Measurements from ENCODE around the gene FCHO2.

FCHO2 gene

DNA sequence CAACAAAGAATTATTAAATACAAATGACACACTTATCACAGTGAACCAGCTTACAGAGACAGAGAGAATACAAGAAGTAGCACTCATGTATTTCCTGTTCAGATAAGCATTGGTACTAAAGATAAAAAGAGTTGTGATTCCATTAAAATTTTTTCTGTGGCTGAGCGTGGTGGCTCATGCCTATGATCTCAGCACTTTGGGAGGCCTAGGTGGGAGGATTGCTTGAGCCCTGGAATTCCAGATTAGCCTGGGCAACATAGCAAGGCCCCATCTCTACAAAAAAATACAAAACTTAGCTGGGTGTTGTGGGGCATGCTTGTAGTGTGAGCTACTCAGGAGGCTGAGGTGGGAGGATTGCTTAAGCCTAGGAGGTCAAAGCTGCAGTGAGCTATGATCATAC, 32.9 kb downstream of the FCHO2 start:
- no peak for DNase-seq (ENCODE audit: low read depth, low spot score)
- ChIA-PET POLR2A (no interaction called here), CTCF (no interaction called here)
- H3K4me3 ChIP-seq (ENCODE audit: low read depth, low read length): no peak overlapping the region
- TF ChIP-seq, protein P1, sequence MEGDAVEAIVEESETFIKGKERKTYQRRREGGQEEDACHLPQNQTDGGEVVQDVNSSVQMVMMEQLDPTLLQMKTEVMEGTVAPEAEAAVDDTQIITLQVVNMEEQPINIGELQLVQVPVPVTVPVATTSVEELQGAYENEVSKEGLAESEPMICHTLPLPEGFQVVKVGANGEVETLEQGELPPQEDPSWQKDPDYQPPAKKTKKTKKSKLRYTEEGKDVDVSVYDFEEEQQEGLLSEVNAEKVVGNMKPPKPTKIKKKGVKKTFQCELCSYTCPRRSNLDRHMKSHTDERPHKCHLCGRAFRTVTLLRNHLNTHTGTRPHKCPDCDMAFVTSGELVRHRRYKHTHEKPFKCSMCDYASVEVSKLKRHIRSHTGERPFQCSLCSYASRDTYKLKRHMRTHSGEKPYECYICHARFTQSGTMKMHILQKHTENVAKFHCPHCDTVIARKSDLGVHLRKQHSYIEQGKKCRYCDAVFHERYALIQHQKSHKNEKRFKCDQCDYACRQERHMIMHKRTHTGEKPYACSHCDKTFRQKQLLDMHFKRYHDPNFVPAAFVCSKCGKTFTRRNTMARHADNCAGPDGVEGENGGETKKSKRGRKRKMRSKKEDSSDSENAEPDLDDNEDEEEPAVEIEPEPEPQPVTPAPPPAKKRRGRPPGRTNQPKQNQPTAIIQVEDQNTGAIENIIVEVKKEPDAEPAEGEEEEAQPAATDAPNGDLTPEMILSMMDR (IDR thresholded peaks at IDR 0.05; ENCODE audit: insufficient read depth, low read length, missing control alignments): no peak

DNA sequence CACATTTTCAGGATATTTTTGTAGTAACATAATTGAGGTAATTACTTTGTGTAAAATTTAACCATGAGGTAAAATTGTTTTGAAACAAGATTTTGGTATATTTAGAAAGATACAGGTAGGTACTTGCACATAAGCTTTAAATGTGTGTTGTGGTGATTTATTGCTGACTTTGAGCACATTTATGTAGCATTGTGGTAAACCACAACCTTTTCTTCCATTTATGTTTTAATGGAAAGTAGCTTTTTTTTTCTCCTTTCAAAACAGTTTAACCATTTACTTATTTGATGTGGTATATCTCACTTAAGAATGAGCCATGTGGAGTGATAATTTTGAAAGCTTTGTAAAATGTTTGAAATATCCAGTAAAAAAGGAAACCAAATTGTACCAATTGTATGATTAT, 35.6 kb downstream of the FCHO2 start:
- POLR2A ChIA-PET: no interaction called here
- CTCF ChIA-PET: interaction anchor here (4.0 kb wide), 1 partner anchor 36 kb away, joined by 13 read pairs; the partner anchor contains the start of gene FCHO2
- DNase-seq (ENCODE audit: low read depth, low spot score): no peak
- no peak overlapping the region for H3K4me3 ChIP-seq (ENCODE audit: low read depth, low read length)
- TF ChIP-seq, protein P1 (IDR thresholded peaks at IDR 0.05; ENCODE audit: insufficient read depth, low read length, missing control alignments): no peak

DNA sequence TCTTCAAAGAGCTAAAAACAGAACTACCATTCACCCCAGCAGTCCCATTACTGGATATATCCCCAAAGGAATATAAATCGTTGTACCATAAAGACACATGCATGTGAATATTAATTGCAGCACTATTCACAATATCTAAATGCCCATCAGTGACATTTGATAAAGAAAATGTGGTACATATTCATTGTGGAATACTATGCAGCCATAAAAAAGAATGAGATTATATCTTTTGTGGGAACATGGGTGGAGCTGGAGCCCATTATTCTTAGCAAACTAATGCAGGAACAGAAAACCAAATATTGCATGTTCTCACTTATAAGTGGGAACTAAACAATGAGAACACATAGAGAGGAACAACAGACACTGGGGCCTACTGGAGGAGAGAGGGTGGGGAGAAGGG, 38.7 kb downstream of the FCHO2 start:
- TF ChIP-seq, protein P1 (IDR thresholded peaks at IDR 0.05; ENCODE audit: insufficient read depth, low read length, missing control alignments): no peak
- ChIA-PET CTCF (interaction anchor here (4.0 kb wide), 1 partner anchor 39 kb away, joined by 13 read pairs; the partner anchor contains the start of gene FCHO2), POLR2A (no interaction called here)
- no peak for DNase-seq (ENCODE audit: low read depth, low spot score)
- H3K4me3 ChIP-seq (ENCODE audit: low read depth, low read length): no peak overlapping the region

DNA sequence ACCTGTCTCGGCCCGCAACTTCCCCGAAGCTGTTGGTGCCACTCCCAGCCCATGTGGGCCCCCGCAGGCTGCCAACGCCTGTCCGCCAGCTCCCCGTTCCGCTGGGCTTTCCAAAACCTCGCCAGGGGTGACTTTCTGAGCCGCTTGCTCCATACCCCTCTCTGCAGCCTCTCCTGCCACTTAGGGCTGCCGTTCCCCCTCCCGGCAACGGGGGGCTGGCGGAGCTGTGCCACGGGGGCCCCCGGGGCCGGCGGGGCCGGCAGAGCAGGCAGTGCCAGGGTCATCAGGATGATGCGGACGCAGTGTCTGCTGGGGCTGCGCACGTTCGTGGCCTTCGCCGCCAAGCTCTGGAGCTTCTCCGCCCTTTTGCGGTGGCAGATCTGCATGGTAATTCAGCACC, 40.8 kb downstream of the FCHO2 start:
- ChIA-PET CTCF (interaction anchor here (0.8 kb wide), 1 partner anchor 13 kb away, joined by 3 read pairs; no protein-coding TSS in a partner anchor), POLR2A (no interaction called here)

DNA sequence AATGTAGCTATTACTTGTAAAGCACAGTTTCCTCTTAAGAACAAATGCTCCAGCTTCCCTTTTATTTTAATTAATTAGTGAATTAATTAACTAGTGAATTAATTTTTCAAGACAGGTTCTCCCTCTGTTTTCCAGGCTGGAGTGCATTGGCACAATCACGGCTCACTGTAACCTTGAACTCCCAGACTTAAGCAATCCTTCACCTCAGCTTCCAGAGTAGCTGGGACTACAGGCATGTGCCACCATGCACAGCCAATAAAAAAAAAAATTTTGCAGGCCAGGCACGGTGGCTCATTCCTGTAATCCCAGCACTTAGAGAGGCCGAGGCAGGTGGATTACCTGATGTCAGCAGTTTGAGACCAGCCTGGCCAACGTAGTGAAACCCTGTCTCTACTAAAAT, 44.1 kb downstream of the FCHO2 start:
- ChIA-PET POLR2A (interaction anchor here (0.7 kb wide), 1 partner anchor 43 kb away, joined by 3 read pairs; no protein-coding TSS in a partner anchor), CTCF (interaction anchor here (1.1 kb wide), 1 partner anchor 22 kb away, joined by 3 read pairs; no protein-coding TSS in a partner anchor)
- TF ChIP-seq, protein P1 (IDR thresholded peaks at IDR 0.05; ENCODE audit: insufficient read depth, low read length, missing control alignments): no peak
- H3K4me3 ChIP-seq (ENCODE audit: low read depth, low read length): no peak overlapping the region
- no peak for DNase-seq (ENCODE audit: low read depth, low spot score)

More for the DNA sequence above, 40.8 kb downstream of the FCHO2 start:
- no peak for DNase-seq (ENCODE audit: low read depth, low spot score)
- H3K4me3 ChIP-seq (ENCODE audit: low read depth, low read length): no peak overlapping the region
- TF ChIP-seq, protein P1 (IDR thresholded peaks at IDR 0.05; ENCODE audit: insufficient read depth, low read length, missing control alignments): no peak

DNA sequence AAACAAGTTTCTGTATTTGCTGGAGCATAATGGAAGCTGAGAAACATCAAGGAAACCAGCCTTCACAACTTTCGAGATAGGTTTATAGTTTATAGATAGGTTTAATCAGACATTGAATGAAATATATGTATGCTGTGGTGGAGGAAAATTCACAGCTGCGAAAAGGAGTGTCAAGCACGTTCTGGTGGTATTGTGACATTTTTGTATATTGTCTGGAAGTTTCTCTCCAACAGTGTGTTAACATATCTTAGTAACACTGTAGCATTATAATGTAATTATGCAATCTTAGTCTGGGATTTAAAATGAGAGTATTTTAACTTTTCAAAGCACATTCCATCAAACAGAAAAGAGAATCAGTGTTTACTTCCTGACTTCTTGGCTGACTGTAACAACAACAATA, 50.0 kb downstream of the FCHO2 start:
- POLR2A ChIA-PET: no interaction called here
- TF ChIP-seq, protein P1 (IDR thresholded peaks at IDR 0.05; ENCODE audit: insufficient read depth, low read length, missing control alignments): no peak
- CTCF ChIA-PET: interaction anchor here (1.0 kb wide), 1 partner anchor 10 kb away, joined by 3 read pairs; no protein-coding TSS in a partner anchor

More for the DNA sequence above, 50.0 kb downstream of the FCHO2 start:
- H3K4me3 ChIP-seq (ENCODE audit: low read depth, low read length): no peak overlapping the region
- DNase-seq (ENCODE audit: low read depth, low spot score): no peak
